Spleen (tissue), 7 donors: Measurements from ENCODE around the gene PIP5K1B.

Experiments used
- POLR2A ChIP-seq, 3 donors: fragments of 450-650 bp; IDR thresholded peaks; one replicate each; pipeline ENCODE4 v1.5.1; 2017; ENCODE audit warnings: antibody characterized with exemption in 3 of 3, mild to moderate bottlenecking in 1 of 3
- POLR2AphosphoS5 ChIP-seq, 3 donors: sonication (generic); formaldehyde crosslinking; IDR thresholded peaks; one replicate each; pipeline ENCODE4 v1.5.1; 2017; ENCODE audit warnings: antibody characterized with exemption in 3 of 3
- TF ChIP-seq, protein P1 (sequence below), 11 experiments: fragments of 200-600 bp in 7 of 11; fragments of 450-650 bp in 4 of 11; sonication (generic) in 4 of 11; IDR thresholded peaks in 8 of 11; conservative IDR thresholded peaks in 3 of 11; 1 replicate in 7 of 11; 2 replicates in 4 of 11; pipeline versions ENCODE4 v1.4.0 to v1.8.0; 2016 to 2021; ENCODE audit warnings: antibody characterized with exemption in 11 of 11, inconsistent platforms in 4 of 11, mild to moderate bottlenecking in 1 of 11
- donor health status: DM: no; HTN: no; CAD: no; lungs with moderate emphysema.
- donor health status: DM: no; HTN: no; CAD: no.
- donor health status: DM: no; HTN: no; CAD: no.

- TF ChIP-seq, protein P1, sequence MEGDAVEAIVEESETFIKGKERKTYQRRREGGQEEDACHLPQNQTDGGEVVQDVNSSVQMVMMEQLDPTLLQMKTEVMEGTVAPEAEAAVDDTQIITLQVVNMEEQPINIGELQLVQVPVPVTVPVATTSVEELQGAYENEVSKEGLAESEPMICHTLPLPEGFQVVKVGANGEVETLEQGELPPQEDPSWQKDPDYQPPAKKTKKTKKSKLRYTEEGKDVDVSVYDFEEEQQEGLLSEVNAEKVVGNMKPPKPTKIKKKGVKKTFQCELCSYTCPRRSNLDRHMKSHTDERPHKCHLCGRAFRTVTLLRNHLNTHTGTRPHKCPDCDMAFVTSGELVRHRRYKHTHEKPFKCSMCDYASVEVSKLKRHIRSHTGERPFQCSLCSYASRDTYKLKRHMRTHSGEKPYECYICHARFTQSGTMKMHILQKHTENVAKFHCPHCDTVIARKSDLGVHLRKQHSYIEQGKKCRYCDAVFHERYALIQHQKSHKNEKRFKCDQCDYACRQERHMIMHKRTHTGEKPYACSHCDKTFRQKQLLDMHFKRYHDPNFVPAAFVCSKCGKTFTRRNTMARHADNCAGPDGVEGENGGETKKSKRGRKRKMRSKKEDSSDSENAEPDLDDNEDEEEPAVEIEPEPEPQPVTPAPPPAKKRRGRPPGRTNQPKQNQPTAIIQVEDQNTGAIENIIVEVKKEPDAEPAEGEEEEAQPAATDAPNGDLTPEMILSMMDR (IDR thresholded peaks at IDR 0.05 in 8 of 11, conservative IDR thresholded peaks at IDR 0.05 in 3 of 11): no peak
- no peak for TF ChIP-seq POLR2A (IDR thresholded peaks at IDR 0.05)
- no peak for TF ChIP-seq POLR2AphosphoS5 (IDR thresholded peaks at IDR 0.05)
These were observed 4.5 kb downstream of the PIP5K1B start for GRCh38 chr9:68709291-68710110.
